Kidney epithelial cell (primary cell): ENCODE data around the gene TAB3. TPM values are rescaled to one million over a fixed set of nuclear protein-coding genes. Genes with fewer than 3 reads are reported as not detected.

Source experiments
- DNase-seq: peaks from one replicate; pipeline ENCODE4 v3.0.0-alpha.2; 2010; ENCODE audit warnings: low read depth
- H3K27me3 ChIP-seq: 2 replicates; pipeline ENCODE4 v1.6.0; 2011; ENCODE audit warnings: low read length; ENCODE audit not compliant: control insufficient read depth, insufficient read depth
- H3K36me3 ChIP-seq: 2 replicates; pipeline ENCODE4 v1.5.1; 2011; ENCODE audit warnings: low read length; ENCODE audit not compliant: control insufficient read depth, insufficient read depth
- H3K4me3 ChIP-seq: 2 replicates; pipeline ENCODE4 v1.5.1; 2011; ENCODE audit warnings: low read depth, mild to moderate bottlenecking, control low read depth, low read length
- total RNA-seq: library from RNA; depleted of rRNA; stranded (reverse); fragments of >200 nt; gene quantifications from 2 replicates; pipeline ENCODE4 v1.2.3, GENCODE V29; 2015
- TF ChIP-seq, protein P1 (sequence below): IDR thresholded peaks from 2 replicates; pipeline ENCODE4 v1.5.1; 2011; ENCODE audit warnings: mild to moderate bottlenecking, moderate library complexity, low read length, control low read depth, inconsistent platforms; ENCODE audit not compliant: insufficient read depth, poor library complexity, severe bottlenecking

Gene TAB3
- total RNA-seq, 1 donor from 2014 or later = 35.7 TPM

DNA sequence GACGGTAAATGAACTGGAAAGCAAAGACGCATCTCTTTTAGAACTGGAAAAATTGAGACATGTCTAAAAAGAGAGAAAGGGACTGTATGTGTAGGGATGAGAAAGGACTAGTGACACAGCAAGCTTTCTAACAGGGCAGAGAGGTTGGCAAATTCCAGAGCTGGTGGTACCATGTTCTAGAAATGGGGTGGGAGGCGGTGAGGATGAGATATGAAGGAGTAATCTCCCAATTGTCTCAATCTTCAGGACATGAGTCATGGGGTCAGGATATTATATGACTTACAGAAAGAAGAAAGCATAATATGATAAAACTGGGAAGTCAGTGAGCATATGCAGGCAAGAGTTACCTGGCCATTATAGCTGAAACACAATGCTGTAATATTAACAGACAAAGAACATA, 14.2 kb downstream of the TAB3 start:
- DNase-seq = no peak
- Histone ChIP-seq H3K4me3 (no peak overlapping the region), H3K36me3 (no peaks in the 10 kb centered on the region), H3K27me3 (no peaks in the 10 kb centered on the region)
- TF ChIP-seq, protein P1, sequence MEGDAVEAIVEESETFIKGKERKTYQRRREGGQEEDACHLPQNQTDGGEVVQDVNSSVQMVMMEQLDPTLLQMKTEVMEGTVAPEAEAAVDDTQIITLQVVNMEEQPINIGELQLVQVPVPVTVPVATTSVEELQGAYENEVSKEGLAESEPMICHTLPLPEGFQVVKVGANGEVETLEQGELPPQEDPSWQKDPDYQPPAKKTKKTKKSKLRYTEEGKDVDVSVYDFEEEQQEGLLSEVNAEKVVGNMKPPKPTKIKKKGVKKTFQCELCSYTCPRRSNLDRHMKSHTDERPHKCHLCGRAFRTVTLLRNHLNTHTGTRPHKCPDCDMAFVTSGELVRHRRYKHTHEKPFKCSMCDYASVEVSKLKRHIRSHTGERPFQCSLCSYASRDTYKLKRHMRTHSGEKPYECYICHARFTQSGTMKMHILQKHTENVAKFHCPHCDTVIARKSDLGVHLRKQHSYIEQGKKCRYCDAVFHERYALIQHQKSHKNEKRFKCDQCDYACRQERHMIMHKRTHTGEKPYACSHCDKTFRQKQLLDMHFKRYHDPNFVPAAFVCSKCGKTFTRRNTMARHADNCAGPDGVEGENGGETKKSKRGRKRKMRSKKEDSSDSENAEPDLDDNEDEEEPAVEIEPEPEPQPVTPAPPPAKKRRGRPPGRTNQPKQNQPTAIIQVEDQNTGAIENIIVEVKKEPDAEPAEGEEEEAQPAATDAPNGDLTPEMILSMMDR = no peak

DNA sequence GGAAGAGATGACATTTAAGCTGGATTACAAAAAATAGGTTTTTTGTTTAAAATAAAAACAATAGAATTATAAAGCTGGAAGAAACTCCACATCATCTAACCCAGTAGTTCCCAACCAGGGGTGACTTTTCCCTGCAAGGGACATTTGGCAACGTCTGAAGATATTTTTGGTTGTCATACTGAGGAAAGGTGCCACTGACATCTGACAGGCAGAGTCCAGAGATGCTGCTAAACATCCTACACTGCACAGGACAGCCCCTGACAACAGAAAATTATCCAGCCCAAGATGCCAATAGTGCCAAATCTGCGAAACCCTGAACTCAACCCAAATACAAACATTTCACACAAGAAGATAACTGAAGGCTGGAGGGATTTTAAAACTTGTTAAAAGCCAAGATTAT, 18.5 kb downstream of the TAB3 start:
- Histone ChIP-seq H3K36me3 (no peaks in the 10 kb centered on the region), H3K4me3 (no peak overlapping the region), H3K27me3 (no peaks in the 10 kb centered on the region)
- TF ChIP-seq, protein P1 = no peak
- no peak for DNase-seq

DNA sequence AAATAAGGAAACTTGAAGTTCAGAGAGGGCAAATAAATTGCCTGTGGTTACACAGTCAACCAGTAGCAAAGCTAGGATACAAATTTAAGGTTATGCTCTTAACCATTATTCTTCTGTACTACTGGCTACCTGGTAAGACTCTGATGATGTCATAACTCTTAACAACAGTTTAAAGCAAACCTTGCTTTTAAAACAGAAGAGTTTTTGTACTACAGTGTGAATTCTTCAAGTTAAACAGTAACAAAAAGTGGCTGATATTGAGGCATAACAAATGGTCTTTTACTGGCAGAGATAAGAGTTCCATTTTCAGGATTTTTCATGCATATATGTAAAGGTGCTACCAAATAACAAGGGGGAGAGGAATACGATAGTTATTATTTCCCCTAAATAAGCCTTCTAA, 23.4 kb downstream of the TAB3 start:
- TF ChIP-seq, protein P1 = no peak
- H3K27me3 ChIP-seq = no peaks in the 10 kb centered on the region
- no peak for DNase-seq
- no peak overlapping the region for H3K4me3 ChIP-seq
- no peaks in the 10 kb centered on the region for H3K36me3 ChIP-seq

DNA sequence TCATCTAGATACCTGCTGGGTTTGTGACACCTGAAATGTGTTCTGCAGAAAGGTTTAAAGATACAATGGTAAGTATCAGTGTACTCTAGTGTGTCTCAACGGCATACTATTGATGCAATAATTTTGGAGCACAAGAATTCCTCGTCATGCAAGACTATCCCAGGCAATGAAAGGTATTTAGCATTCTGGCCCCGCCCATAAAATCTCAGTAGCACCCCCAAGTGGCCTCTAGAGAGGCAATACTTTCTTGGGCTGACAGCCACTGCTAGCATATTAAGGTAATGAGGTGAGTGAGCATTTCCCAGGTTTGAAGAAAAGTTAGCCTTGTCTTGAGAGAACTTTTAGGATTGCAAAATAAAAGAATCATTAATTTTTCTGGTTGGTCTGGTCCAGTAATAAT, 24.0 kb downstream of the TAB3 start:
- Histone ChIP-seq H3K27me3 (no peaks in the 10 kb centered on the region), H3K4me3 (no peak overlapping the region), H3K36me3 (no peaks in the 10 kb centered on the region)
- TF ChIP-seq, protein P1 = peak; percentile 15
- no peak for DNase-seq

DNA sequence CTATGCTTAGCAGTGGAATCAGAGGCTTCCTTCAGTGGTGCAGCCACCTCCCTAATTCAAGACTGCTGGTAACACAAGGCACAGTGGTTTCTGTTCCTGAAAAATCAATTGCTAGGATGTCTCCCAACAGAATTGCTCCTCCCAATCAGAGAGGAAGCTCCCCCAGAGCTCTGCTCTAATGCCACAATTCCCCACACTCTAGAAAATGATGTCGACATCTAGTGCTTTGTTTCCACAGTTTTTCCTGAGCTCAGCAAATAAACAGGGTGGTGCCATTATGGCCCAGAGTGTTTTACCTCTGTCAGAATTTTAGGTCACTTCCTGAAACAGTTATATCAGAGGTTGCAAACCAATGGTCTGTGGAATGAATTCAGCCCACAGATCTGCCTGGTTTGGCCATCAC, 24.7 kb downstream of the TAB3 start:
- TF ChIP-seq, protein P1 = no peak
- H3K36me3 ChIP-seq = no peaks in the 10 kb centered on the region
- H3K4me3 ChIP-seq = no peak overlapping the region
- no peaks in the 10 kb centered on the region for H3K27me3 ChIP-seq
- no peak for DNase-seq

DNA sequence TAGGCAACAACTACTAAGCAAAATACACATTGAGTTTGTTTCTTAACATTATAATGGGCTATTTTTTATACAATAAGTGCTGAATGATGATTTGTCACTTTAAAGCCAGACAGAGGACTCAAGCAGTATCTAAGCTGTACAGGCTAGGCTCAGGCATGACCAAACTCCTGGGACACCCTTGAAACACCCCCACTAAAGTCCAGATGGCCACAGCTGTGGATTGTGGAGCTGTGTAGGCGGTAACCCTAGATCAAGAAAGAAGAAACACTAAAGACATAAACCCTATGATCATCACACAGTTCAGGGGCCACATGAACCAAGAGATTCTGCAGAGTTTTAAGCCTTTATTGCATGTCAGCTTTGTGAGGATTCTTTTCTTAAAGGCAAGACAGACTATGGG, 25.1 kb downstream of the TAB3 start:
- no peak for DNase-seq
- no peak overlapping the region for H3K4me3 ChIP-seq
- TF ChIP-seq, protein P1 = no peak
- no peaks in the 10 kb centered on the region for H3K36me3 ChIP-seq
- no peaks in the 10 kb centered on the region for H3K27me3 ChIP-seq
